HepG2 (cell line): ENCODE data around the gene SYT17. TPM values are rescaled to one million over a fixed set of nuclear protein-coding genes. Genes with fewer than 3 reads are reported as not detected.

Experiments used
- ATAC-seq: fragments of 200-7000 bp; cut with Tn5 transposase; 3 replicates; pipeline ENCODE4 v1.9.1; 2020; ENCODE audit warnings: mild to moderate bottlenecking, moderate library complexity
- BruUV-seq: library from RNA; stranded (reverse); fragments of 400-500 nt; replicated peaks from 2 replicates; lab custom pipeline; 2021; lab: Mats Ljungman, UMichigan
- CTCF ChIA-PET: fragments of 300-600 bp; formaldehyde crosslinking; extraction: SDS; loops from one replicate; lab custom pipeline; 2021; ENCODE audit warnings: low total read pairs, inconsistent platforms, low intra/inter-chr PET ratio; lab: Yijun Ruan, JAX
- POLR2A ChIA-PET: fragments of 350-600 bp; sonication (Branson Sonifier 250); formaldehyde crosslinking; loops from one replicate; lab custom pipeline; 2020; ENCODE audit warnings: antibody characterized with exemption, inconsistent platforms; lab: Yijun Ruan, JAX
- DNase-seq: peaks from one replicate; pipeline ENCODE4 v3.0.0-alpha.2; 2015; ENCODE audit warnings: low spot score
- FAIRE-seq: peaks from 3 replicates; lab custom pipeline; 2011; peaks lifted over from hg19 to GRCh38; lab: Jason Lieb, UNC
- H2AFZ ChIP-seq: one replicate; pipeline ENCODE4 v1.6.1; 2011; ENCODE audit warnings: low read length, inconsistent platforms
- H3K27ac ChIP-seq: fragments of 300-600 bp; 3 replicates; pipeline ENCODE4 v1.8.0; 2011; ENCODE audit warnings: mixed run types, mild to moderate bottlenecking, mixed read lengths, low read length, inconsistent platforms; ENCODE audit not compliant: insufficient read depth; ENCODE audit errors: extremely low read length
- H3K27me3 ChIP-seq, 2 experiments: fragments of 200-600 bp in 1 of 2; 2 replicates in 1 of 2; 3 replicates in 1 of 2; pipeline versions ENCODE4 v1.6.0 to v1.8.0; 2011; ENCODE audit warnings: low read length in 2 of 2, mild to moderate bottlenecking in 2 of 2, moderate library complexity in 2 of 2, inconsistent platforms in 1 of 2; ENCODE audit not compliant: insufficient read depth in 2 of 2, control insufficient read depth in 1 of 2
- H3K36me3 ChIP-seq, 2 experiments: fragments of 200-600 bp in 1 of 2; replicated peaks in 1 of 2; 2 replicates in 1 of 2; 3 replicates in 1 of 2; pipeline versions ENCODE4 v1.5.1 to v1.8.0; 2011; ENCODE audit warnings: low read length in 2 of 2, inconsistent platforms in 1 of 2; ENCODE audit not compliant: insufficient read depth in 2 of 2, control insufficient read depth in 1 of 2
- H3K4me1 ChIP-seq: 2 replicates; pipeline ENCODE4 v1.5.1; 2012; ENCODE audit warnings: low read length, inconsistent platforms; ENCODE audit not compliant: insufficient read depth
- H3K4me2 ChIP-seq: 2 replicates; pipeline ENCODE4 v1.6.0; 2011; ENCODE audit warnings: low read depth, low read length, inconsistent platforms
- H3K4me3 ChIP-seq, 3 experiments: fragments of 200-600 bp in 1 of 3; sonication (generic), shearing (Covaris generic) in 1 of 3; replicated peaks in 1 of 3; 2 replicates each; pipeline ENCODE4 v1.5.1; 2011 to 2016; ENCODE audit warnings: low read length in 3 of 3, inconsistent platforms in 2 of 3, low read depth in 2 of 3, mild to moderate bottlenecking in 2 of 3, control low read depth in 1 of 3, mixed read lengths in 1 of 3; ENCODE audit not compliant: insufficient read depth in 1 of 3
- H3K79me2 ChIP-seq: one replicate; pipeline ENCODE4 v1.6.1; 2011; ENCODE audit warnings: low read length, inconsistent platforms; ENCODE audit not compliant: insufficient read depth
- H3K9ac ChIP-seq: 2 replicates; pipeline ENCODE4 v1.6.0; 2011; ENCODE audit warnings: mild to moderate bottlenecking, low read depth, low read length, inconsistent platforms; ENCODE audit not compliant: insufficient read depth
- H3K9me3 ChIP-seq: 2 replicates; pipeline ENCODE4 v1.5.1; 2012; ENCODE audit warnings: mild to moderate bottlenecking, low read length
- H4K20me1 ChIP-seq: 2 replicates; pipeline ENCODE4 v1.6.0; 2011; ENCODE audit warnings: inconsistent platforms, mild to moderate bottlenecking, low read length, moderate library complexity; ENCODE audit not compliant: insufficient read depth
- BCL6 ChIP-seq: IDR thresholded peaks from 2 replicates; pipeline ENCODE4 v1.6.1; 2016; ENCODE audit warnings: missing genetic modification reagents, missing compliant biosample characterization
- NR2F6 ChIP-seq, 2 experiments: IDR thresholded peaks; 2 replicates each; pipeline ENCODE4 v1.6.1; 2016; ENCODE audit warnings: antibody characterized with exemption in 1 of 2, mild to moderate bottlenecking in 1 of 2
- ZBTB3 ChIP-seq: sonication (generic); formaldehyde crosslinking; IDR thresholded peaks from 2 replicates; pipeline ENCODE4 v1.4.0; 2020; ENCODE audit warnings: low read depth, mild to moderate bottlenecking, moderate library complexity, missing genetic modification reagents, borderline replicate concordance
- ZNF12 ChIP-seq: sonication (generic); formaldehyde crosslinking; IDR thresholded peaks from 2 replicates; pipeline ENCODE4 v1.5.0; 2020; ENCODE audit warnings: missing genetic modification reagents
- ZNF605 ChIP-seq: sonication (generic); formaldehyde crosslinking; IDR thresholded peaks from 2 replicates; pipeline ENCODE4 v1.8.0; 2022; ENCODE audit warnings: mild to moderate bottlenecking, missing genetic modification reagents
- WGBS: methylation state at CpG from one replicate; pipeline ENCODE4 v1.1.6; 2017; ENCODE audit warnings: low lambda C conversion rate; 5-methylcytosine and 5-hydroxymethylcytosine counted together
- in situ Hi-C: cut with HindIII; loops from 2 replicates; pipeline ENCODE4 v1.10.0; 2017; ENCODE audit warnings: low pct_unique_long_range_greater_than_20kb; ENCODE audit not compliant: extremely low pct_ligation_motif_present
- intact Hi-C: fragments of 100-400 bp; cut with micrococcal nuclease; formaldehyde crosslinking; loops from one replicate; pipeline ENCODE4 v1.10.0; 2022; ENCODE audit not compliant: unreplicated experiment
- polyA plus RNA-seq, 8 experiments: library from polyadenylated mRNA; depleted of rRNA in 3 of 8; stranded (reverse) in 7 of 8; unstranded in 1 of 8; fragments of >200 nt; fragmentation: Illumina TruSeq in 4 of 8; extraction: Trizol in 4 of 8; gene quantifications; 2 replicates each; pipeline versions ENCODE4 v1.2.1 to v1.2.3, GENCODE V29; 2011 to 2016; ENCODE audit warnings: low read depth in 4 of 8, missing spikeins in 1 of 8, mixed read lengths in 1 of 8; ENCODE audit not compliant: insufficient read depth in 1 of 8
- total RNA-seq, 5 experiments: library from RNA; depleted of rRNA; stranded (reverse); fragments of >200 nt; fragmentation: Illumina TruSeq; extraction: Trizol; gene quantifications; 2 replicates each; pipeline ENCODE4 v1.2.3, GENCODE V29; 2016; ENCODE audit warnings: low read depth in 1 of 5
- TF ChIP-seq, protein P1 (sequence below): sonication (generic); formaldehyde crosslinking; IDR thresholded peaks from 2 replicates; pipeline ENCODE4 v1.4.0; 2020; ENCODE audit warnings: missing genetic modification reagents, borderline replicate concordance
- TF ChIP-seq, protein P2 (sequence below): sonication (generic); formaldehyde crosslinking; IDR thresholded peaks from 2 replicates; pipeline ENCODE4 v1.5.1; 2020; ENCODE audit warnings: mild to moderate bottlenecking, missing genetic modification reagents, borderline replicate concordance
- TF ChIP-seq, protein P3 (sequence below): sonication (generic); formaldehyde crosslinking; IDR thresholded peaks from one replicate; pipeline ENCODE4 v1.5.1; 2020; ENCODE audit warnings: mild to moderate bottlenecking, missing genetic modification reagents; ENCODE audit errors: not compliant biosample characterization

The SYT17 gene
- total and polyA plus RNA-seq, 2 of the 13 experiments (the other 11 are each of a cell fraction or from before 2014, with no cell fraction given): 0.44 TPM; not detected in 1

DNA sequence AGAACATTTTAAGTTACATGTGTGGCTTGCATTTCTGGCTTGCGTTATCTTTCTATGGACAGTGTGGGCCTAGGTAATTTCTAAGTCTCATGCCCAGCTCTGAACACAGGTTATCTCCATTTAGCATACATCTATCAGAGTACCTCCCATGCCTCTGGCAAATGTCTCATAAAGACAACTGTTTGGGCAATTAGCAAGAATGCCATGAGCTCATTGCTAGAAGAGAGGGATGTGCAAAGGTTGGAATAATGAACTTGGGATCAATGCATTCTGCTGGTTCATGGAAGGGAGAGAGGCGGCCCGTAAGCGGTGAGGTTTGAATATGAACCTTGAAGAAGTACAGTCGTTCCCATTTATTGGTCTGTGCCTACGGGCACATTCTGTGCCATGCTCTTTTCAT, 14.4 kb downstream of the SYT17 start:
- POLR2A ChIA-PET: interaction anchor here (1.6 kb wide), 1 partner anchor 87 kb away, joined by 4 read pairs; no protein-coding TSS in a partner anchor
- in situ Hi-C loops: no loop called here
- Histone ChIP-seq H3K9ac (no peak overlapping the region), H3K9me3 (no peaks in the 10 kb centered on the region), H3K27me3 (0 out of 5 replicates have a peak, but pooled peaks cover 0 to 4% of the 10 kb centered on the region in 2 experiments), H3K27ac (no peak overlapping the region), H4K20me1 (no peaks in the 10 kb centered on the region), H2AFZ (no peak overlapping the region), H3K79me2 (no peaks in the 10 kb centered on the region), H3K4me3 (no peak overlapping the region), H3K4me2 (no peak overlapping the region), H3K4me1 (peaks cover 34% of the 10 kb centered on the region), H3K36me3 (no peaks in the 10 kb centered on the region)
- DNase-seq (no peak), ATAC-seq (no peak), FAIRE-seq (no peak)
- WGBS: 58% methylated on average over 6 of the region's 6 CpGs
- CTCF ChIA-PET: interaction anchor here (5.4 kb wide), 1 partner anchor 96 kb away, joined by 87 read pairs; no protein-coding TSS in a partner anchor
- intact Hi-C loops: no loop called here
- no TSS peak for BruUV-seq
- TF ChIP-seq, protein P1, sequence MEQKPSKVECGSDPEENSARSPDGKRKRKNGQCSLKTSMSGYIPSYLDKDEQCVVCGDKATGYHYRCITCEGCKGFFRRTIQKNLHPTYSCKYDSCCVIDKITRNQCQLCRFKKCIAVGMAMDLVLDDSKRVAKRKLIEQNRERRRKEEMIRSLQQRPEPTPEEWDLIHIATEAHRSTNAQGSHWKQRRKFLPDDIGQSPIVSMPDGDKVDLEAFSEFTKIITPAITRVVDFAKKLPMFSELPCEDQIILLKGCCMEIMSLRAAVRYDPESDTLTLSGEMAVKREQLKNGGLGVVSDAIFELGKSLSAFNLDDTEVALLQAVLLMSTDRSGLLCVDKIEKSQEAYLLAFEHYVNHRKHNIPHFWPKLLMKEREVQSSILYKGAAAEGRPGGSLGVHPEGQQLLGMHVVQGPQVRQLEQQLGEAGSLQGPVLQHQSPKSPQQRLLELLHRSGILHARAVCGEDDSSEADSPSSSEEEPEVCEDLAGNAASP (CRISPR knock-in tag): no peak
- no peak for TF ChIP-seq ZBTB3
- TF ChIP-seq BCL6 (CRISPR knock-in tag): no peak
- TF ChIP-seq, protein P2, sequence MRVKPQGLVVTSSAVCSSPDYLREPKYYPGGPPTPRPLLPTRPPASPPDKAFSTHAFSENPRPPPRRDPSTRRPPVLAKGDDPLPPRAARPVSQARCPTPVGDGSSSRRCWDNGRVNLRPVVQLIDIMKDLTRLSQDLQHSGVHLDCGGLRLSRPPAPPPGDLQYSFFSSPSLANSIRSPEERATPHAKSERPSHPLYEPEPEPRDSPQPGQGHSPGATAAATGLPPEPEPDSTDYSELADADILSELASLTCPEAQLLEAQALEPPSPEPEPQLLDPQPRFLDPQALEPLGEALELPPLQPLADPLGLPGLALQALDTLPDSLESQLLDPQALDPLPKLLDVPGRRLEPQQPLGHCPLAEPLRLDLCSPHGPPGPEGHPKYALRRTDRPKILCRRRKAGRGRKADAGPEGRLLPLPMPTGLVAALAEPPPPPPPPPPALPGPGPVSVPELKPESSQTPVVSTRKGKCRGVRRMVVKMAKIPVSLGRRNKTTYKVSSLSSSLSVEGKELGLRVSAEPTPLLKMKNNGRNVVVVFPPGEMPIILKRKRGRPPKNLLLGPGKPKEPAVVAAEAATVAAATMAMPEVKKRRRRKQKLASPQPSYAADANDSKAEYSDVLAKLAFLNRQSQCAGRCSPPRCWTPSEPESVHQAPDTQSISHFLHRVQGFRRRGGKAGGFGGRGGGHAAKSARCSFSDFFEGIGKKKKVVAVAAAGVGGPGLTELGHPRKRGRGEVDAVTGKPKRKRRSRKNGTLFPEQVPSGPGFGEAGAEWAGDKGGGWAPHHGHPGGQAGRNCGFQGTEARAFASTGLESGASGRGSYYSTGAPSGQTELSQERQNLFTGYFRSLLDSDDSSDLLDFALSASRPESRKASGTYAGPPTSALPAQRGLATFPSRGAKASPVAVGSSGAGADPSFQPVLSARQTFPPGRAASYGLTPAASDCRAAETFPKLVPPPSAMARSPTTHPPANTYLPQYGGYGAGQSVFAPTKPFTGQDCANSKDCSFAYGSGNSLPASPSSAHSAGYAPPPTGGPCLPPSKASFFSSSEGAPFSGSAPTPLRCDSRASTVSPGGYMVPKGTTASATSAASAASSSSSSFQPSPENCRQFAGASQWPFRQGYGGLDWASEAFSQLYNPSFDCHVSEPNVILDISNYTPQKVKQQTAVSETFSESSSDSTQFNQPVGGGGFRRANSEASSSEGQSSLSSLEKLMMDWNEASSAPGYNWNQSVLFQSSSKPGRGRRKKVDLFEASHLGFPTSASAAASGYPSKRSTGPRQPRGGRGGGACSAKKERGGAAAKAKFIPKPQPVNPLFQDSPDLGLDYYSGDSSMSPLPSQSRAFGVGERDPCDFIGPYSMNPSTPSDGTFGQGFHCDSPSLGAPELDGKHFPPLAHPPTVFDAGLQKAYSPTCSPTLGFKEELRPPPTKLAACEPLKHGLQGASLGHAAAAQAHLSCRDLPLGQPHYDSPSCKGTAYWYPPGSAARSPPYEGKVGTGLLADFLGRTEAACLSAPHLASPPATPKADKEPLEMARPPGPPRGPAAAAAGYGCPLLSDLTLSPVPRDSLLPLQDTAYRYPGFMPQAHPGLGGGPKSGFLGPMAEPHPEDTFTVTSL: no peak
- TF ChIP-seq ZNF605 (CRISPR knock-in tag): no peak
- TF ChIP-seq NR2F6 (IDR thresholded peaks at IDR 0.05): no peak
- no peak for TF ChIP-seq NR2F6 (CRISPR knock-in tag; IDR thresholded peaks at IDR 0.05)
- TF ChIP-seq ZNF12 (CRISPR knock-in tag): no peak
- TF ChIP-seq, protein P3, sequence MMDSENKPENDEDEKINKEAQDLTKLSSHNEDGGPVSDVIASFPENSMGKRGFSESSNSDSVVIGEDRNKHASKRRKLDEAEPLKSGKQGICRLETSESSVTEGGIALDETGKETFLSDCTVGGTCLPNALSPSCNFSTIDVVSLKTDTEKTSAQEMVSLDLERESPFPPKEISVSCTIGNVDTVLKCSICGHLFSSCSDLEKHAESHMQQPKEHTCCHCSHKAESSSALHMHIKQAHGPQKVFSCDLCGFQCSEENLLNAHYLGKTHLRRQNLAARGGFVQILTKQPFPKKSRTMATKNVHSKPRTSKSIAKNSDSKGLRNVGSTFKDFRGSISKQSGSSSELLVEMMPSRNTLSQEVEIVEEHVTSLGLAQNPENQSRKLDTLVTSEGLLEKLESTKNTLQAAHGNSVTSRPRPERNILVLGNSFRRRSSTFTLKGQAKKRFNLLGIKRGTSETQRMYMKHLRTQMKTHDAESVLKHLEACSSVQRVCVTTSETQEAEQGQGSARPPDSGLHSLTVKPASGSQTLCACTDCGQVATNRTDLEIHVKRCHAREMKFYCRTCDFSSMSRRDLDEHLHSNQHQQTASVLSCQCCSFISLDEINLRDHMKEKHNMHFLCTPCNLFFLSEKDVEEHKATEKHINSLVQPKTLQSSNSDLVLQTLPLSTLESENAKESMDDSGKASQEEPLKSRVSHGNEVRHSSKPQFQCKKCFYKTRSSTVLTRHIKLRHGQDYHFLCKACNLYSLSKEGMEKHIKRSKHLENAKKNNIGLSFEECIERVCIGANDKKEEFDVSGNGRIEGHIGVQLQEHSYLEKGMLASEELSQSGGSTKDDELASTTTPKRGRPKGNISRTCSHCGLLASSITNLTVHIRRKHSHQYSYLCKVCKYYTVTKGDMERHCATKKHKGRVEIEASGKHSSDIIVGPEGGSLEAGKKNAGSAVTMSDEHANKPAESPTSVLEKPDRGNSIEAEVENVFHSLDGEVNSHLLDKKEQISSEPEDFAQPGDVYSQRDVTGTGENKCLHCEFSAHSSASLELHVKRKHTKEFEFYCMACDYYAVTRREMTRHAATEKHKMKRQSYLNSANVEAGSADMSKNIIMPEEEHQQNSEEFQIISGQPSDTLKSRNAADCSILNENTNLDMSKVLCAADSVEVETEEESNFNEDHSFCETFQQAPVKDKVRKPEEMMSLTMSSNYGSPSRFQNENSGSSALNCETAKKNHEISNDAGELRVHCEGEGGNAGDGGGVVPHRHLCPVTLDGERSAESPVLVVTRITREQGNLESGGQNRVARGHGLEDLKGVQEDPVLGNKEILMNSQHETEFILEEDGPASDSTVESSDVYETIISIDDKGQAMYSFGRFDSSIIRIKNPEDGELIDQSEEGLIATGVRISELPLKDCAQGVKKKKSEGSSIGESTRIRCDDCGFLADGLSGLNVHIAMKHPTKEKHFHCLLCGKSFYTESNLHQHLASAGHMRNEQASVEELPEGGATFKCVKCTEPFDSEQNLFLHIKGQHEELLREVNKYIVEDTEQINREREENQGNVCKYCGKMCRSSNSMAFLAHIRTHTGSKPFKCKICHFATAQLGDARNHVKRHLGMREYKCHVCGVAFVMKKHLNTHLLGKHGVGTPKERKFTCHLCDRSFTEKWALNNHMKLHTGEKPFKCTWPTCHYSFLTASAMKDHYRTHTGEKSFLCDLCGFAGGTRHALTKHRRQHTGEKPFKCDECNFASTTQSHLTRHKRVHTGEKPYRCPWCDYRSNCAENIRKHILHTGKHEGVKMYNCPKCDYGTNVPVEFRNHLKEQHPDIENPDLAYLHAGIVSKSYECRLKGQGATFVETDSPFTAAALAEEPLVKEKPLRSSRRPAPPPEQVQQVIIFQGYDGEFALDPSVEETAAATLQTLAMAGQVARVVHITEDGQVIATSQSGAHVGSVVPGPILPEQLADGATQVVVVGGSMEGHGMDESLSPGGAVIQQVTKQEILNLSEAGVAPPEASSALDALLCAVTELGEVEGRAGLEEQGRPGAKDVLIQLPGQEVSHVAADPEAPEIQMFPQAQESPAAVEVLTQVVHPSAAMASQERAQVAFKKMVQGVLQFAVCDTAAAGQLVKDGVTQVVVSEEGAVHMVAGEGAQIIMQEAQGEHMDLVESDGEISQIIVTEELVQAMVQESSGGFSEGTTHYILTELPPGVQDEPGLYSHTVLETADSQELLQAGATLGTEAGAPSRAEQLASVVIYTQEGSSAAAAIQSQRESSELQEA (CRISPR knock-in tag): no peak
